ENCODE data around the gene MYO18B. TPM values are rescaled to one million over a fixed set of nuclear protein-coding genes. Genes with fewer than 3 reads are reported as not detected.

Gene MYO18B
- total RNA-seq, 2 experiments from 2014 or later = 0.11 to 0.22 TPM

DNA sequence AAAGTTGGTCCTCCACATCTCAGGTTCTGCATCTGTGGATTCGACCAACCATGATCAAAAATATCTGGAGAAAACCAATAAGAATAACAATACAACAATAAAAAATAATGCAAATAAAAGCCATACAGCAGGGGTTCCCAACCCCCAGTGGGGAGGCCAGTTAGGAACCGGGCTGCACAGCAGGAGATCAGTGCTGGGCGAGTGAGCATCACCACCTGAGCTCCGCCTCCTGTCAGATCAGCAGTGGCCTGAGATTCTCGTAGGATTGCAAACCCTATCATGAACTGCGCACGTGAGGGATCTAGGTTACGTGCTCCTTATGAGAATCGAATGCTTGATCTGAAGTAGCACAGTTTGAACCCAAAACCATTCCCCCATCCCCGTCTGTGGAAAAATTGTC, 25.4 kb upstream of the MYO18B start:
- ChIA-PET CTCF (no interaction called here), POLR2A (no interaction called here)
- Histone ChIP-seq H3K4me3 (ENCODE audit: low read length) (no peak overlapping the region), H3K27me3 (ENCODE audit: control insufficient read depth in 1 of 2, insufficient read depth in 2 of 2, low read length in 2 of 2) (no peaks in the 10 kb centered on the region), H3K36me3 (ENCODE audit: insufficient read depth, low read length) (no peaks in the 10 kb centered on the region), H3K27ac (ENCODE audit: low read depth in 1 of 2, low read length in 2 of 2) (no peak overlapping the region), H3K9me3 (ENCODE audit: control insufficient read depth in 1 of 2, insufficient read depth in 1 of 2, low read length in 2 of 2) (no peaks in the 10 kb centered on the region), H3K4me1 (ENCODE audit: insufficient read depth, low read length) (no peaks in the 10 kb centered on the region)
- TF ChIP-seq, protein P1, sequence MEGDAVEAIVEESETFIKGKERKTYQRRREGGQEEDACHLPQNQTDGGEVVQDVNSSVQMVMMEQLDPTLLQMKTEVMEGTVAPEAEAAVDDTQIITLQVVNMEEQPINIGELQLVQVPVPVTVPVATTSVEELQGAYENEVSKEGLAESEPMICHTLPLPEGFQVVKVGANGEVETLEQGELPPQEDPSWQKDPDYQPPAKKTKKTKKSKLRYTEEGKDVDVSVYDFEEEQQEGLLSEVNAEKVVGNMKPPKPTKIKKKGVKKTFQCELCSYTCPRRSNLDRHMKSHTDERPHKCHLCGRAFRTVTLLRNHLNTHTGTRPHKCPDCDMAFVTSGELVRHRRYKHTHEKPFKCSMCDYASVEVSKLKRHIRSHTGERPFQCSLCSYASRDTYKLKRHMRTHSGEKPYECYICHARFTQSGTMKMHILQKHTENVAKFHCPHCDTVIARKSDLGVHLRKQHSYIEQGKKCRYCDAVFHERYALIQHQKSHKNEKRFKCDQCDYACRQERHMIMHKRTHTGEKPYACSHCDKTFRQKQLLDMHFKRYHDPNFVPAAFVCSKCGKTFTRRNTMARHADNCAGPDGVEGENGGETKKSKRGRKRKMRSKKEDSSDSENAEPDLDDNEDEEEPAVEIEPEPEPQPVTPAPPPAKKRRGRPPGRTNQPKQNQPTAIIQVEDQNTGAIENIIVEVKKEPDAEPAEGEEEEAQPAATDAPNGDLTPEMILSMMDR (IDR thresholded peaks at IDR 0.05) = no peak
- no peaks in the 10 kb centered on the region for H3K9me3 Mint-ChIP-seq
- H3K27ac Mint-ChIP-seq = no peak overlapping the region
- no peaks in the 10 kb centered on the region for H3K4me1 Mint-ChIP-seq (ENCODE audit: low read depth)
- intact Hi-C loops (cut with DNase I, micrococcal nuclease) = no loop called here
- H3K27me3 Mint-ChIP-seq = no peaks in the 10 kb centered on the region
- H3K36me3 Mint-ChIP-seq (ENCODE audit: low read depth) = no peaks in the 10 kb centered on the region
- ATAC-seq (ENCODE audit: poor library complexity) = no peak
- no peak for DNase-seq
- no peak overlapping the region for H3K4me3 Mint-ChIP-seq

DNA sequence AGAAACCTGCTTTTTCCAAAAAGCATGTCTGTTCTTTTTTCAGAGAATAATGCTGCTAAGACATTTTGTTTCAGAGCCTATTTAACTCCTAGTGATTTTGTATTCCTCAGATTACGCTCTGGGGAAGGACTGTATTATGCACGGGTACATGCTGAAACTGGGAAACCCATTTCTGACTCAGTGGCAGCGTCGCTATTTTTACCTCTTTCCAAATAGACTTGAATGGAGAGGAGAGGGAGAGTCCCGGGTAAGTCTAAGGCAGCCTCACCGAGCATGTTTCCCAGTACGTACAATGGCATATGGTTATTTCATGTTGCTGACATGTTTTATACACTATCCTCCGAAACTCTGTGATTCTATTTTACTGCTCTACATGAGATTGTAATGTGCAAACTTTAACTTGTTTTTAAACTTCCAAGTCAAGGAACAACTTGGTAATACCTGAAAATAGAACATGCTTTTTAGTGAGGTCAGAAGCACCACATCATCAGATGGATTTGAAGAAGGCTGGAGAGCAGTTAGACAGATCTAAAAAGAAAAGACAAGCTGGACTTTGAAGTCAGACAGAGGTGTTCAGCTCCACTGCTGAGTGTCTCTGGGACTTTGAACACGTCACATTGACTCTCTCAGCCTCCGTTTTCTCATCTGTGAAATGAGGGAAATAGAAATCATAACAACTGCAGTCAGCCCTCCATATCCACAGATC, 23.7 kb upstream of the MYO18B start:
- ChIA-PET POLR2A (no interaction called here), CTCF (no interaction called here)
- DNase-seq (no peak), ATAC-seq (ENCODE audit: poor library complexity) (no peak)
- no peaks in the 10 kb centered on the region for H3K4me1 ChIP-seq (ENCODE audit: insufficient read depth, low read length)
- no peaks in the 10 kb centered on the region for H3K4me1 Mint-ChIP-seq (ENCODE audit: low read depth)
- no peaks in the 10 kb centered on the region for H3K36me3 ChIP-seq (ENCODE audit: insufficient read depth, low read length)
- no peaks in the 10 kb centered on the region for H3K27me3 ChIP-seq (ENCODE audit: control insufficient read depth in 1 of 2, insufficient read depth in 2 of 2, low read length in 2 of 2)
- H3K9me3 Mint-ChIP-seq = no peaks in the 10 kb centered on the region
- no peak overlapping the region for H3K27ac Mint-ChIP-seq
- H3K27me3 Mint-ChIP-seq = no peaks in the 10 kb centered on the region
- H3K4me3 ChIP-seq (ENCODE audit: low read length) = no peak overlapping the region
- H3K4me3 Mint-ChIP-seq = no peak overlapping the region
- no peaks in the 10 kb centered on the region for H3K36me3 Mint-ChIP-seq (ENCODE audit: low read depth)
- H3K9me3 ChIP-seq (ENCODE audit: control insufficient read depth in 1 of 2, insufficient read depth in 1 of 2, low read length in 2 of 2) = no peaks in the 10 kb centered on the region
- intact Hi-C loops (cut with DNase I, micrococcal nuclease) = no loop called here
- TF ChIP-seq, protein P1 (IDR thresholded peaks at IDR 0.05) = no peak
- no peak overlapping the region for H3K27ac ChIP-seq (ENCODE audit: low read depth in 1 of 2, low read length in 2 of 2)

DNA sequence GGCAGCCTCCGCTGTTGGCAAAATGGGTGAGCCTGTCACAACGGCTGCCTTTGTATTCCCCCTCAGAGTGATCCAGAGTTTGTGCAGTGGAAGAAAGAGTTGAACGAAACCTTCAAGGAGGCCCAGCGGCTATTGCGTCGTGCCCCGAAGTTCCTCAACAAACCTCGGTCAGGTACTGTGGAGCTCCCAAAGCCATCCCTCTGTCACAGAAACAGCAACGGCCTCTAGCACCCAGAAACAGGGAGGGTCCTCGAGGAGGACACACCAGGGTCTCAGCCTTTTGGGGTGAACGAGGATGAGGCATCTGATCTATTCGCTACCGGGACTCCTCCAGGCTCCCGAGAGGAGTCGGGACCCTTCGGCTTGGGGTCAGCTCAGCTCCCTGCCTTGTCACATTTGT, 19.8 kb upstream of the MYO18B start:
- TF ChIP-seq, protein P1 (IDR thresholded peaks at IDR 0.05) = no peak
- no peaks in the 10 kb centered on the region for H3K9me3 ChIP-seq (ENCODE audit: control insufficient read depth in 1 of 2, insufficient read depth in 1 of 2, low read length in 2 of 2)
- no peaks in the 10 kb centered on the region for H3K4me1 ChIP-seq (ENCODE audit: insufficient read depth, low read length)
- intact Hi-C loops (cut with DNase I, micrococcal nuclease) = no loop called here
- H3K27ac ChIP-seq (ENCODE audit: low read depth in 1 of 2, low read length in 2 of 2) = no peak overlapping the region
- Mint-ChIP-seq H3K36me3 (ENCODE audit: low read depth) (no peaks in the 10 kb centered on the region), H3K4me3 (no peak overlapping the region), H3K9me3 (no peaks in the 10 kb centered on the region), H3K27ac (no peak overlapping the region), H3K4me1 (ENCODE audit: low read depth) (no peaks in the 10 kb centered on the region), H3K27me3 (no peaks in the 10 kb centered on the region)
- no peaks in the 10 kb centered on the region for H3K36me3 ChIP-seq (ENCODE audit: insufficient read depth, low read length)
- ChIA-PET POLR2A (no interaction called here), CTCF (no interaction called here)
- no peak overlapping the region for H3K4me3 ChIP-seq (ENCODE audit: low read length)
- ATAC-seq (ENCODE audit: poor library complexity) (no peak), DNase-seq (no peak)
- no peaks in the 10 kb centered on the region for H3K27me3 ChIP-seq (ENCODE audit: control insufficient read depth in 1 of 2, insufficient read depth in 2 of 2, low read length in 2 of 2)

Measured in CD4-positive, alpha-beta T cell (primary cell).